IMR-90 (cell line): ENCODE results near the gene ZXDC. TPM values are rescaled to one million over a fixed set of nuclear protein-coding genes. Genes with fewer than 3 reads are reported as not detected.

ENCODE experiments used
- ATAC-seq: fragments of 200-7000 bp; cut with Tn5 transposase; 2 replicates; pipeline ENCODE4 v1.9.1; 2020; ENCODE audit warnings: low read depth, mild to moderate bottlenecking, moderate library complexity
- BruUV-seq: library from RNA; stranded (reverse); fragments of 400-500 nt; replicated peaks from 2 replicates; lab custom pipeline; 2021; lab: Mats Ljungman, UMichigan
- CTCF ChIA-PET: fragments of 300-600 bp; formaldehyde crosslinking; extraction: SDS; loops from one replicate; lab custom pipeline; 2021; ENCODE audit warnings: antibody characterized with exemption; lab: Yijun Ruan, JAX
- POLR2A ChIA-PET: fragments of 300-600 bp; sonication (Branson Sonifier 250); formaldehyde crosslinking; loops from one replicate; lab custom pipeline; 2022; ENCODE audit warnings: antibody characterized with exemption; ENCODE audit not compliant: unreplicated experiment; lab: Charles Lee
- DNase-seq: peaks from one replicate; pipeline ENCODE4 v3.0.0; 2013
- H2AFZ ChIP-seq: replicated peaks from 2 replicates; pipeline ENCODE3; 2013; ENCODE audit warnings: low read length, mild to moderate bottlenecking; ENCODE audit not compliant: poor library complexity
- H2AK5ac ChIP-seq: 2 replicates; pipeline ENCODE4 v1.6.1; 2013; ENCODE audit warnings: low read depth, low read length, inconsistent platforms
- H2AK9ac ChIP-seq: replicated peaks from 2 replicates; pipeline ENCODE3; 2013; ENCODE audit warnings: mild to moderate bottlenecking, low read depth, low read length, moderate library complexity; ENCODE audit not compliant: poor library complexity
- H2BK120ac ChIP-seq: 2 replicates; pipeline ENCODE4 v1.6.1; 2013; ENCODE audit warnings: low read depth, low read length, inconsistent platforms
- H2BK15ac ChIP-seq: 3 replicates; pipeline ENCODE4 v1.6.1; 2013; ENCODE audit warnings: low read depth, low read length, inconsistent platforms
- H2BK20ac ChIP-seq: 2 replicates; pipeline ENCODE4 v1.6.1; 2013; ENCODE audit warnings: low read depth, mild to moderate bottlenecking, inconsistent platforms, low read length, moderate library complexity
- H2BK5ac ChIP-seq: 2 replicates; pipeline ENCODE4 v1.6.1; 2013; ENCODE audit warnings: mild to moderate bottlenecking, low read depth, low read length, inconsistent platforms; ENCODE audit not compliant: poor library complexity, severe bottlenecking
- H3K14ac ChIP-seq: replicated peaks from 2 replicates; pipeline ENCODE4 v1.6.1; 2013; ENCODE audit warnings: low read depth, low read length, inconsistent platforms
- H3K18ac ChIP-seq: 2 replicates; pipeline ENCODE4 v1.6.1; 2013; ENCODE audit warnings: low read depth, low read length, control low read depth
- H3K23ac ChIP-seq: 2 replicates; pipeline ENCODE4 v1.6.1; 2013; ENCODE audit warnings: low read depth, low read length, inconsistent platforms
- H3K27ac ChIP-seq: 2 replicates; pipeline ENCODE4 v1.5.1; 2013; ENCODE audit warnings: mild to moderate bottlenecking, control low read depth, low read length; ENCODE audit not compliant: insufficient read depth
- H3K27me3 ChIP-seq: 2 replicates; pipeline ENCODE4 v1.6.1; 2013; ENCODE audit warnings: low read length; ENCODE audit not compliant: control insufficient read depth, insufficient read depth
- H3K36me3 ChIP-seq: 2 replicates; pipeline ENCODE4 v1.6.1; 2013; ENCODE audit warnings: low read length, mixed read lengths; ENCODE audit not compliant: control insufficient read depth, insufficient read depth
- H3K4ac ChIP-seq: 2 replicates; pipeline ENCODE4 v1.6.1; 2013; ENCODE audit warnings: low read depth, low read length, inconsistent platforms
- H3K4me1 ChIP-seq: 2 replicates; pipeline ENCODE4 v1.6.1; 2013; ENCODE audit warnings: low read length, mixed read lengths; ENCODE audit not compliant: control insufficient read depth, insufficient read depth
- H3K4me2 ChIP-seq: 2 replicates; pipeline ENCODE4 v1.6.1; 2013; ENCODE audit warnings: low read depth, mild to moderate bottlenecking, control low read depth, low read length, moderate library complexity
- H3K4me3 ChIP-seq: 2 replicates; pipeline ENCODE4 v1.5.1; 2013; ENCODE audit warnings: low read depth, mild to moderate bottlenecking, control low read depth, low read length, moderate library complexity; ENCODE audit not compliant: insufficient read depth
- H3K56ac ChIP-seq: 2 replicates; pipeline ENCODE4 v1.6.1; 2013; ENCODE audit warnings: low read length, inconsistent platforms; ENCODE audit not compliant: insufficient read depth; ENCODE audit errors: extremely low read depth
- H3K79me1 ChIP-seq, 2 experiments: 2 replicates each; pipeline ENCODE4 v1.6.1; 2013; ENCODE audit warnings: low read length in 2 of 2, inconsistent platforms in 1 of 2, low read depth in 1 of 2
- H3K9ac ChIP-seq: 2 replicates; pipeline ENCODE4 v1.6.1; 2013; ENCODE audit warnings: low read depth, low read length, control low read depth
- H3K9me1 ChIP-seq: 2 replicates; pipeline ENCODE4 v1.6.1; 2013; ENCODE audit warnings: low read length, inconsistent platforms; ENCODE audit not compliant: insufficient read depth
- H3K9me3 ChIP-seq: 2 replicates; pipeline ENCODE4 v1.6.1; 2013; ENCODE audit warnings: low read length; ENCODE audit not compliant: control insufficient read depth, insufficient read depth
- H4K20me1 ChIP-seq: 2 replicates; pipeline ENCODE4 v1.6.1; 2013; ENCODE audit warnings: low read length, inconsistent platforms; ENCODE audit not compliant: insufficient read depth
- H4K5ac ChIP-seq: 2 replicates; pipeline ENCODE4 v1.6.1; 2013; ENCODE audit warnings: mild to moderate bottlenecking, low read depth, low read length, control low read depth
- H4K8ac ChIP-seq, 2 experiments: 2 replicates each; pipeline ENCODE4 v1.6.1; 2013; ENCODE audit warnings: low read depth in 2 of 2, low read length in 2 of 2, control low read depth in 1 of 2, inconsistent platforms in 1 of 2
- H4K91ac ChIP-seq: 2 replicates; pipeline ENCODE4 v1.6.1; 2013; ENCODE audit warnings: low read depth, low read length, inconsistent platforms; ENCODE audit not compliant: insufficient read depth
- BHLHE40 ChIP-seq: fragments of 150-350 bp; IDR thresholded peaks from 2 replicates; pipeline ENCODE4 v1.6.1; 2016; ENCODE audit warnings: mild to moderate bottlenecking, low read depth, low read length
- CEBPB ChIP-seq: IDR thresholded peaks from 2 replicates; pipeline ENCODE4 v1.6.1; 2012; ENCODE audit warnings: low read depth, low read length, improper control_type of control experiment
- CHD1 ChIP-seq: IDR thresholded peaks from 2 replicates; pipeline ENCODE4 v1.6.1; 2012; ENCODE audit warnings: low read depth, low read length, improper control_type of control experiment
- FOS ChIP-seq: fragments of 150-350 bp; IDR thresholded peaks from 2 replicates; pipeline ENCODE4 v1.6.1; 2016; ENCODE audit warnings: low read depth, low read length
- MAFK ChIP-seq: IDR thresholded peaks from 2 replicates; pipeline ENCODE4 v1.6.1; 2012; ENCODE audit warnings: low read depth, low read length, improper control_type of control experiment
- MAZ ChIP-seq: IDR thresholded peaks from 2 replicates; pipeline ENCODE4 v1.6.1; 2012; ENCODE audit warnings: low read depth, mild to moderate bottlenecking, low read length, improper control_type of control experiment, moderate library complexity, borderline replicate concordance
- MXI1 ChIP-seq: IDR thresholded peaks from 2 replicates; pipeline ENCODE4 v1.6.1; 2012; ENCODE audit warnings: low read depth, mild to moderate bottlenecking, low read length, moderate library complexity, borderline replicate concordance
- NFE2L2 ChIP-seq: fragments of 150-350 bp; IDR thresholded peaks from 2 replicates; pipeline ENCODE4 v1.6.1; 2016; ENCODE audit warnings: low read depth, mild to moderate bottlenecking, low read length
- POLR2A ChIP-seq: IDR thresholded peaks from 2 replicates; pipeline ENCODE4 v1.6.1; 2012; ENCODE audit warnings: mild to moderate bottlenecking, low read depth, low read length
- RAD21 ChIP-seq: IDR thresholded peaks from 2 replicates; pipeline ENCODE4 v1.6.1; 2012; ENCODE audit warnings: low read length, improper control_type of control experiment
- RCOR1 ChIP-seq: IDR thresholded peaks from 2 replicates; pipeline ENCODE4 v1.6.1; 2012; ENCODE audit warnings: mild to moderate bottlenecking, low read length, improper control_type of control experiment; ENCODE audit not compliant: insufficient replicate concordance
- RFX5 ChIP-seq: IDR thresholded peaks from 2 replicates; pipeline ENCODE4 v1.8.0; 2012; ENCODE audit warnings: low read depth, mild to moderate bottlenecking, low read length, moderate library complexity
- SMC3 ChIP-seq: fragments of 150-350 bp; IDR thresholded peaks from 2 replicates; pipeline ENCODE4 v1.6.1; 2016; ENCODE audit warnings: low read depth, mild to moderate bottlenecking, antibody characterized with exemption, low read length, moderate library complexity
- WGBS, 2 experiments: methylation state at CpG; one replicate each; pipeline versions ENCODE4 v1.1.5 to v1.1.7; 2013; ENCODE audit warnings: missing lambda C conversion rate in 2 of 2; ENCODE audit not compliant: insufficient read length in 1 of 2; ENCODE audit errors: extremely low coverage in 2 of 2; 5-methylcytosine and 5-hydroxymethylcytosine counted together
- dilution Hi-C: fragments of 300-500 bp; cut with HindIII; formaldehyde crosslinking; loops from one replicate; pipeline ENCODE4 v1.14.3; 2018; ENCODE audit warnings: low sequenced_read_pairs; ENCODE audit not compliant: unreplicated experiment
- in situ Hi-C: fragments of 300-500 bp; cut with MboI; formaldehyde crosslinking; loops from 3 replicates; pipeline ENCODE4 v1.14.3; 2019; ENCODE audit warnings: low sequenced_read_pairs, inconsistent platforms, mixed read lengths
- intact Hi-C: fragments of 100-400 bp; cut with micrococcal nuclease; formaldehyde crosslinking; loops from 2 replicates; pipeline ENCODE4 v1.10.0; 2022
- polyA plus RNA-seq, 3 experiments: library from polyadenylated mRNA; depleted of rRNA; stranded (reverse); fragments of >200 nt; gene quantifications; 2 replicates each; pipeline ENCODE4 v1.2.3, GENCODE V29; 2012; ENCODE audit warnings: low replicate concordance in 1 of 3
- total RNA-seq: library from RNA; depleted of rRNA; stranded (reverse); fragments of >200 nt; gene quantifications from 2 replicates; pipeline ENCODE4 v1.2.3, GENCODE V29; 2012
- TF ChIP-seq, protein P1 (sequence below): fragments of 150-350 bp; IDR thresholded peaks from 2 replicates; pipeline ENCODE4 v1.6.1; 2017; ENCODE audit warnings: mild to moderate bottlenecking, antibody characterized with exemption, low read length, low read depth
- TF ChIP-seq, protein P2 (sequence below): conservative IDR thresholded peaks from 2 replicates; pipeline ENCODE4 v1.5.1; 2012; ENCODE audit warnings: mild to moderate bottlenecking, low read depth, low read length, improper control_type of control experiment

Gene ZXDC
- total and polyA plus RNA-seq, 2 of the 4 experiments (the other 2 are of a cell fraction) = 11.5 to 14.3 TPM

GRCh38 chr3:126438746-126439145, 36.9 kb downstream of the ZXDC start:
- ATAC-seq (no peak), DNase-seq (no peak)
- intact Hi-C loops = no loop called here
- H3K4ac ChIP-seq = no peak overlapping the region
- no peak overlapping the region for H2AK5ac ChIP-seq
- no peak overlapping the region for H2AFZ ChIP-seq
- no peak overlapping the region for H4K5ac ChIP-seq
- no peaks in the 10 kb centered on the region for H3K9me3 ChIP-seq
- no peak overlapping the region for H2BK20ac ChIP-seq
- H4K8ac ChIP-seq = no peak overlapping the region
- H3K9me1 ChIP-seq = no peaks in the 10 kb centered on the region
- no peak overlapping the region for H3K23ac ChIP-seq
- H4K20me1 ChIP-seq = no peaks in the 10 kb centered on the region; the same call in 1 of the 2 replicates
- no peak overlapping the region for H2BK120ac ChIP-seq
- no peak overlapping the region for H3K9ac ChIP-seq
- no peaks in the 10 kb centered on the region for H3K79me1 ChIP-seq
- H4K91ac ChIP-seq = no peak overlapping the region
- no peaks in the 10 kb centered on the region for H3K27me3 ChIP-seq
- H2AK9ac ChIP-seq = no peak overlapping the region
- CTCF ChIA-PET = no interaction called here
- H3K27ac ChIP-seq = no peak overlapping the region
- dilution Hi-C loops = no loop called here
- H3K4me1 ChIP-seq = no peaks in the 10 kb centered on the region
- no peak overlapping the region for H2BK15ac ChIP-seq
- in situ Hi-C loops = no loop called here
- H3K4me2 ChIP-seq = no peak overlapping the region
- BruUV-seq = no TSS peak
- no peak overlapping the region for H3K18ac ChIP-seq
- H3K56ac ChIP-seq = no peak overlapping the region
- WGBS, 2 experiments = 71% methylated on average over 7 of the region's 10 CpGs; no CpG with 5 or more reads in 1 of the 2 experiments
- no peak overlapping the region for H2BK5ac ChIP-seq
- peaks cover 2% of the 10 kb centered on the region; the same call in 1 of the 2 replicates for H3K36me3 ChIP-seq
- TF ChIP-seq RCOR1 (no peak), CHD1 (no peak), MAZ (no peak), RAD21 (no peak), BHLHE40 (no peak), RFX5 (no peak), MAFK (no peak), MXI1 (no peak), POLR2A (no peak), SMC3 (no peak), NFE2L2 (no peak), FOS (no peak), CEBPB (no peak)
- TF ChIP-seq, protein P1, sequence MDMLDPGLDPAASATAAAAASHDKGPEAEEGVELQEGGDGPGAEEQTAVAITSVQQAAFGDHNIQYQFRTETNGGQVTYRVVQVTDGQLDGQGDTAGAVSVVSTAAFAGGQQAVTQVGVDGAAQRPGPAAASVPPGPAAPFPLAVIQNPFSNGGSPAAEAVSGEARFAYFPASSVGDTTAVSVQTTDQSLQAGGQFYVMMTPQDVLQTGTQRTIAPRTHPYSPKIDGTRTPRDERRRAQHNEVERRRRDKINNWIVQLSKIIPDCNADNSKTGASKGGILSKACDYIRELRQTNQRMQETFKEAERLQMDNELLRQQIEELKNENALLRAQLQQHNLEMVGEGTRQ = no peak
- TF ChIP-seq, protein P2, sequence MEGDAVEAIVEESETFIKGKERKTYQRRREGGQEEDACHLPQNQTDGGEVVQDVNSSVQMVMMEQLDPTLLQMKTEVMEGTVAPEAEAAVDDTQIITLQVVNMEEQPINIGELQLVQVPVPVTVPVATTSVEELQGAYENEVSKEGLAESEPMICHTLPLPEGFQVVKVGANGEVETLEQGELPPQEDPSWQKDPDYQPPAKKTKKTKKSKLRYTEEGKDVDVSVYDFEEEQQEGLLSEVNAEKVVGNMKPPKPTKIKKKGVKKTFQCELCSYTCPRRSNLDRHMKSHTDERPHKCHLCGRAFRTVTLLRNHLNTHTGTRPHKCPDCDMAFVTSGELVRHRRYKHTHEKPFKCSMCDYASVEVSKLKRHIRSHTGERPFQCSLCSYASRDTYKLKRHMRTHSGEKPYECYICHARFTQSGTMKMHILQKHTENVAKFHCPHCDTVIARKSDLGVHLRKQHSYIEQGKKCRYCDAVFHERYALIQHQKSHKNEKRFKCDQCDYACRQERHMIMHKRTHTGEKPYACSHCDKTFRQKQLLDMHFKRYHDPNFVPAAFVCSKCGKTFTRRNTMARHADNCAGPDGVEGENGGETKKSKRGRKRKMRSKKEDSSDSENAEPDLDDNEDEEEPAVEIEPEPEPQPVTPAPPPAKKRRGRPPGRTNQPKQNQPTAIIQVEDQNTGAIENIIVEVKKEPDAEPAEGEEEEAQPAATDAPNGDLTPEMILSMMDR = no peak
- no peak overlapping the region for H3K14ac ChIP-seq
- H3K4me3 ChIP-seq = no peak overlapping the region
- POLR2A ChIA-PET = no interaction called here
